LNCAP (cell line): Measurements from ENCODE around the gene MRPL17.
A peak's percentile ranks its signal among the peaks of the same experiment; 100 is the strongest.

Source experiments
- CTCF ChIP-seq: fragments of 450-650 bp; IDR thresholded peaks from 2 replicates; pipeline ENCODE4 v1.5.1; 2017; ENCODE audit warnings: mild to moderate bottlenecking

Gene MRPL17

GRCh38 chr11:6674219-6674597 is 8.9 kb downstream of the MRPL17 start:
- no peak for TF ChIP-seq CTCF

GRCh38 chr11:6673523-6674218 is 9.5 kb downstream of the MRPL17 start:
- TF ChIP-seq CTCF, result no peak

- TF ChIP-seq CTCF, result no peak
Measured at GRCh38 chr11:6671991-6672390, 11.1 kb downstream of the MRPL17 start.

DNA sequence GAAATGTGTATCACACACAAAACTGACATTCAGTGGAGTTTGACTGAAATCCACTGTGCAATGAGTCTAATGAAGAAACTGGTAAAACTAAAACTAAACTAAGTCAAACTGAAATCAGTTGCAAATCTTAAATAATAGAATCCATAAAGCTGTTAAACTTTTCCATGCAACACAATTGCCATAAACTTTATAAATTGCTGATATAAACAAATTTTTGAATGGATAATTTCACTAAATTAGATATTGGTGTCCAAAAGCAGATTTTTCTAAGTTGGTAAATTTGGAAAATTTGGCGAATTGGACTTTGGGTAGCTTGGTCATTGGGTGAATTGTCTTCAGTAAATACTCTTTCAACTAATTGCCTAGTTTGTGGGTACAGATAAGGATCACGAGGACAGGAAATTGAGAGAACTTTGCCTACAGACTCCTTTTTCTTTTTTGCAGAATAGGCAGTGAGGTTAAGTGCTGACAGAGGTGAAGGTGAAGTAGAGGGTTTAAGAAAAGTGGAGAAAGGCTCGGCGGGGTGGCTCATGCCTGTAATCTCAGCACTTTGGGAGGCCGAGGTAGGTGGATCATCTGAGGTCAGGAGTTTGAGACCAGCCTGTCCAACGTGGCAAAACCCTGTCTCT is 12.8 kb downstream of the MRPL17 start:
- no peak for TF ChIP-seq CTCF

DNA sequence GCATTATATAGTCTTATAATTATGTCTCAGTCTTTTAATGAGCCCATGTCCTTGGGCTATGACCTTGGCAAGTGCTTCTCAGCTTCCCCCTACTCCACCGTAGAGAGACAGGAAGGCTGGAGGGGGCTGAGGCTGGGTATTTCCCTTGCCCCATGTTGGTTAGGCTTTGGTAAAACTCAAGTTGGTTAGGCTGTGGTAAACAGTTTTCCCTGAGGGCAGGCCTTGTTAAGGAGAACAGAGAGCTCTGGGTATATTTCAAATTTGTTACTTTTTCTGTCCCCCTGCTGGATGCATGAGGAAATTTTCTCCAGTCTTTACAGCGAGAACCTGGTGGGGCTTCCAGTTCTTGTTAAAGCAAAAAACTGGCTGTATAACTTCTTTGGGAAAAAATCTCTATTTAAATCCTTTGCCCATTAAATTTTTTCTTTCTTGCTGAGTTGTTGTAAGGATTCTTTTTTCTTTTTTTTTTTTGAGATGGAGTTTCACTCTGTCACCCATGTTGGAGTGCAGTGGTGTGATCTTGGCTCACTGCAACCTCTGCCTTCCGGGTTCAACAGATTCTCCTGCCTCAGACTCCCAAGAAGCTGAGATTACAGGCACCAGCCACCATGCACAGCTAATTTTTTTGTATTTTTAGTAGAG is 15.3 kb downstream of the MRPL17 start:
- TF ChIP-seq CTCF, result peak; percentile 42; the same call in 1 of the 2 replicates

DNA sequence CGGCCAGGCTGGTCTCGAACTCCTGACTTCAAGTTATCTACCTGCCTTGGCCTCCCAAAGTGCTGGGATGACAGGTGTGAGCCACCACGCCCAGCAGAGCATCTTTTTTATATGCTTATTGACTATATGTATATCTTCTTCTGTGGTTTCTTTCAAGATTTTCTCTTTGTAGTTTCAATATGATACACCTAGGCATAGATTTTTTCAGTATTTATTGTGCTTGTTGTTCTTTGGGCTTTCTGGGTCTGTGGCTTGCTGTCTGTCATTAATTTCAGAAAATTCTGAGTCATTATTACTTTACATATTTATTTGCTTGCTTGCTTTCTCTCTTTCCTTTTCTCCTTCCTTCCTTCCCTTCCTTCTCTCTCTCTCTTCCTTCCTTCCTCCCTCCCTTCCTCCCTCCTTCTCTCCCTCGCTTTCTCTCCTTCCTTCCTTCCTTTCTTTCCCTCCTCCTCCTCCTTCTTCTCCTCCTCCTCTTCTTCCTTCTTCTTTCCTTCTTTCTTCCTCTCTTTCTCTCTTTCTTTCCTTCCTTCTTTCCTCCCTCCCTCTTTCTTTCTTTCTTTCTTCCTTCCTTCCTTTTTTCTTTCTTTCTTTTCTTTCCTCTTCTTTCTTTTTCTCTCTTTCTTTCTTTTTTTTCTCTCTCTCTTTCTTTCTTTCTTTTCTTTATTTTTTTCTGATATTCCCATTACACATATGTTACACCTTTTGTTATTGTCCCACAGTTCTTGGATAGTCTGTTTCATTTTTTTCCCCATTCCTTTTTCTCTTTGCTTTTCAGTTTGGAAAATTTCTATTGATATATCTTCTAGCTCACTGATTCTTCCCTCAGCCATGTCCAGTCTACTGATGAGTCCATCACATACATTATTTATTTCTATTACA is 16.6 kb downstream of the MRPL17 start:
- no peak for TF ChIP-seq CTCF

- TF ChIP-seq CTCF, result no peak
Measured at GRCh38 chr11:6664551-6664950, 18.6 kb downstream of the MRPL17 start.
